RKO (cell line): ENCODE results near the gene KRTAP12-3.
"Not testable (repeated sequence)": the region's sequence is repeated elsewhere in the genome, so short reads cannot be mapped to it uniquely, and the experiment has no call there.

ENCODE experiments used
- DNase-seq: peaks from one replicate; pipeline ENCODE4 v3.0.0-alpha.2; 2016; ENCODE audit warnings: low spot score

The KRTAP12-3 gene

GRCh38 chr21:44657635-44658540, at the start of gene KRTAP12-3:
KRTAP12-3 (plus strand) TSS chr21:44657932; CDS start chr21:44657980, 48 bp downstream.
- DNase-seq: no peak

DNA sequence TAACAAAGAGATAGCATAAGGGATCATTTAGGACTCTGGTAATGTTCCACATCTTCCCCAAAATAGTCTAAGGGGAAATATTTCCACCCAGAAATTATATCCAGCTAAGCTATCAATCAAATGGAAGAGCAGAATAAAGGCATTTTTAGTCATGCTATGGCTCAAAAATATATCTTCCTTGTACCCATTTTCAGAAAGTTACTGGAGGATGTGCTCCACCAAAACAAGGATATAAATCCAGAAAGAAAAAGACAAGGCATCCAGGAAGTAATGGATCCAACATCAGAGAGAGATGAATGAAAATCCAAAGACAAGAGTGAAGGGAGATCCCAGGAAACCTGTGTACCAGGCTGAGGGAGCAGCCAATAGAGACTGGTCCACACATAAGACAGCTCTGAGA, 48.5 kb upstream of the KRTAP12-3 start:
- no peak for DNase-seq

DNA sequence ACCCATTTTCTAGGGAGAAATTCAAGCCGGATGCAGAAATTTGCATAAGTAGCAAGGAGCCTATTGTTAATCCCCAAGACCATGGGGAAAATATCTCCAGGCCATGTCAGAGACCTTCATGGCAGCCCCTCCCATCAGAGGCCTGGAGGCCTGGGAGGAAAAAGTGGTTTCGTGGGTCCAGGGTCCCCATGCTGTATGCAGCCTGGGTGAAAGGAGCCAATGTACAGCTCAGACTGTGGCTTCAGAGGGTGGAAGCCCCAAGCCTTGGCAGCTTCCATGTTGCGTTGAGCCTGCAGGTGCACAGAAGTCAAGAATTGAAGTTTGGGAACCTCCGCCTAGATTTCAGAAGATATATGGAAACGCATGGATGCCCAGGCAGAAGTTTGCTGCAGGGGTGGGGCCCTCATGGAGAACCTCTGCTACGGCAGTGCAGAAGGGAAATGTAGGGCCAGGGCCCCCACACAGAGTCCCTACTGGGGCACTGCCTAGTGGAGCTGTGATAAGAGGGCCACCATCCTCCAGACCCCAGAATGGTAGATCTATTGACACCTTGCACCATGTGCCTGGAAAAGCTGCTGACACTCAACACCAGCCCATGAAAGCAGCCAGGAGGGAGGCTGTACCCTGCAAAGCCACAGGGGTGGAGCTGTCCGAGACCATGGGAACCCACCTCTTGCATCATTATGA, 47.4 kb upstream of the KRTAP12-3 start:
- not testable (repeated sequence) for DNase-seq

DNA sequence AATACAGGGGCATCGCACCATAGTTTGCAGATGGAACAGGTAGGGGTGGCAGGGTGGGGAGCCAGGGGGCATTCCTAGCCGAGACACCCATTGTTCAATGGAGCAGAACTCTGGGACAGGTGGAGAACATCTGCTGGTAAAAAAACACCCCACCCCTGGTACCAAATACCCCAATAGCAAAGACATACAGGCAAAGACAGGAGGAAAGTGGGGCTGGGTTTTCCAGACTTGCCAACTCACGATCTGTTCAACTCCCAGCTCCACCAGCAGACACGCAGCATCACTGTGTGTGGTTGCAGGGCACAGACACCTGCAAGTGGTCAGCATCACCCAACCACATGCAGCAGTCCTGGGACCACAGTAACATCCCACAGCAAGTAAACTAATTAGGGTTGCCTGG, 46.2 kb upstream of the KRTAP12-3 start:
- DNase-seq: no peak

DNA sequence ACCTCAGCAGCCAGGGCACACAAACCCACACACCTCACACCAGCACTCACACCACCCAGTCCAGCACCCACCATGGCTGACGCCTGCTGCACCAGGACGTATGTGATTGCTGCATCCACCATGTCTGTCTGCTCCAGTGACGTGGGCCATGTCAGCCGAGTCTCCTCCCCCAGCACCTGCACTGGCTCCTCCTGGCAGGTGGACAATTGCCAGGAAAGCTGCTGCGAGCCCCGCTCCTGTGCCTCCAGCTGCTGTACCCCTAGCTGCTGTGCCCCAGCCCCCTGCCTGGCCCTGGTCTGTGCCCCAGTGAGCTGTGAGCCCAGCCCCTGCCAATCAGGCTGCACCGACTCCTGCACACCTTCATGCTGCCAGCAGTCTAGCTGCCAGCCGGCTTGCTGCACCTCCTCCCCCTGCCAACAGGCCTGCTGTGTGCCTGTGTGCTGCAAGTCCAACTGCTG, 45.7 kb upstream of the KRTAP12-3 start, which contains the start of gene KRTAP10-8:
TSS of gene KRTAP10-8 (plus strand) at position 51 of the 458 bp plus-strand sequence. CDS start at position 73, 22 bp downstream.
- DNase-seq: no peak

- DNase-seq: no peak
These were observed 45.0 kb upstream of the KRTAP12-3 start for GRCh38 chr21:44612669-44613229.

GRCh38 chr21:44613386-44614155, 44.2 kb upstream of the KRTAP12-3 start:
- DNase-seq: no peak

DNA sequence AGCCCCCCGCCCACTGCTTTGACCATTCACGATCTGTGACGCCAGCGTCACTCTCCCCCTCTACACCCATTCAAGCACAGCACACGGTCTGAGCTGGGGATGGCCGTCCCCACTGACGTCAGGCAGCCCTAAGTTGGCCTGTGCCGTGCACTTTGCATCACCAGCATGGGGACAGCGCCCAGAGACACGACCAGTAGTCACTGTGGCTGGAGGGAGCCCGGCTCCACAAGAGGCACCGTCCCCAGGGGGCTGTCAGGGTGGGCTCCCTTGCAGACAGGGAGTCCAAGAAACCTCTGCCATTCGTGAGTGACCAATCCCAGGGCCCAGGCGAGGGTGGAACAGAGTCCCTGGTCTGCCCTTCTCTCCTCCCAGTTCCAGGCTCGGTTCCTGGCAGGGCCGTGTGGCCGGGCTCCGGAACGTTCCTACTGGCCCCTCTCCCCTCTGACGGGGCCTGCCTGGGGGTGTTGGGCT, 43.5 kb upstream of the KRTAP12-3 start:
- no peak for DNase-seq

DNA sequence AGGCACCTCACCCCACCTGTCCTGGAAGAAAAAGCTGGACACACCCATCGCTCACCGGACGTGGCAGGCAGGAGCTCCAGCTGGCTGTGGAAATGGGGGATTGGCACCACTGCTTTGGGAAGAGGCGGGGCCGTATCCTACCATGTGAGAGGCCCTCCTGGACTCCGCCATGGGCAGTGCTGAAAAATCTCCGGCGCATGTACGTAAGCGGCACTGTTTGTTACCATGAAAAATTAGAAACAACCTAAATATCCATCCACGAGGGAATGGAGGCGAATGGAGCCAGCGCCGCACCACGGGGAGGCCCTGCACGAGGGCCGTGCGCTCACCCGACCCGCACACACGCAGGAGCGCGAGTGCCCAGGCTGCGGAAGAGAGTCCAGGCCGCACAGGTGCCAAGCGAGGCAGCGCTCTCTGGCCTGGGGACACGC, 42.8 kb upstream of the KRTAP12-3 start:
- no peak for DNase-seq

GRCh38 chr21:44615466-44615865, 42.3 kb upstream of the KRTAP12-3 start:
- DNase-seq: no peak

DNA sequence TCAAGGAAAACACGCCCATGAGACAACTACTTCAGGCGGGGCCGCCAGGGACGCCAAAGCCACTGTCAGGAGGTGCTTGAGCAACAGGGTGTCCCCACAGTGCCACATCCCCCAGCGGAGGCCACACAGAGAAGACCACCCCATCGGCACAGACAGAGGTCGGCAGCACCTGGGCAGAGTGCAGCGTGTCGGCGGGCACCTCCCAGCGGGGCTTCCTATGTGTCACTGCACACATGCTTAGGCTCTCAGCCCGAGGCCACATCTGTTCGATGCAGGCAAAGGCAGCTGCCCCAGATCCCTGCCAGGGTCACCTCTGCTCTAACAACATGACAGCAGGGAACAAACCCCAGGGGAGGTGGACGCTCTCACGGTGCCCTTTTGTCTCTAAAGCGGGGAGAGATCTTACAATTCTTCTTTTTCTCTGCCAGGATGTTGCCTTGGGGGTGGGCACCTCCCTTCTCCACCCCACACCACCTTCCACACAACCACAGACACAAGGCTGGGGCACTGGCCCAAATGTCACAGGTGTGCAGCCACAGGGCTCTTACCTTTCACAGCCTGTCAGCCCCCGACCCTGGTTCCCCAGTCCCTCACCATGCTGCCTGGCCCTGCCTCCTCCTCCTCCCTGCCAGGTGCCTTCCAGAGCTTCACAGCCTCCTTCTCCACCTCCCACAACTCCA, 41.7 kb upstream of the KRTAP12-3 start:
- no peak for DNase-seq

DNA sequence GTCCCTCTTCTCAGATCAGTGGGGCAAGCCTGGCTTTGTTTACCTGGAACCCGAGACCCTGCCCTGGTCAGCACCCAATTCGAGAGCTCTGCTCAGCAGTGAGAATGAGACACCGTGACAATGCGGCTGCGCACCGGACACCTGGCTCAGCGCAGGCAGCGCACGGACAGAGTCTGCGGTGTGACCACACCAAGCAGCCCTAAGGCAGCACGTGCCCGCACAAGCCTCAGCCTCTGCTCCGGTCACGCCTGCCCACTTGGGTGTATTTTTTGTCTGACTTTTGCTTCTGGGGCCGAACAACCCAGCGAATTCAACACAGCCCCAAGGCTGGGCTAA, 41.2 kb upstream of the KRTAP12-3 start:
- DNase-seq: no peak

DNA sequence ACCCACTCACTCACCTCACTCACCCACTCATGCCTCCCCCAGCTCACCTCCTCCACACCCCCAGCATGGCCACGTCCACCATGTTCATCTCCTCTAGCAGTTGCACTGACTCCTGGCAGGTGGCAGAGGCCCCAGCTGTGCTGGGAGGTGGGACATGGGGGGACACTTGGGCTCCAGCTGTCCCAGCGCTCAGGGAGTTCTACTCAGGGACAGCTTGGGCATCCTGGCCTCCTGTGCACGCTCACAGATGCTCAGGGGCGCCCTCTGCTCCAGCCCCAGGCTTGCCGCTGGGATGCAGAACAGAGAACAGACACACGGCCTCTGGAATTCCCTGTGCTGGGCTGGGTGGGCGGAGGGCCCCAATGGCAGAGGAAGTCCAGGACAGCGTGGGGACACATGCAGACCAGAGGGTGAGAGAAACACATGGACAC, 40.6 kb upstream of the KRTAP12-3 start:
- no peak for DNase-seq

GRCh38 chr21:44618504-44618903, 39.2 kb upstream of the KRTAP12-3 start:
- DNase-seq: peak; percentile 46

DNA sequence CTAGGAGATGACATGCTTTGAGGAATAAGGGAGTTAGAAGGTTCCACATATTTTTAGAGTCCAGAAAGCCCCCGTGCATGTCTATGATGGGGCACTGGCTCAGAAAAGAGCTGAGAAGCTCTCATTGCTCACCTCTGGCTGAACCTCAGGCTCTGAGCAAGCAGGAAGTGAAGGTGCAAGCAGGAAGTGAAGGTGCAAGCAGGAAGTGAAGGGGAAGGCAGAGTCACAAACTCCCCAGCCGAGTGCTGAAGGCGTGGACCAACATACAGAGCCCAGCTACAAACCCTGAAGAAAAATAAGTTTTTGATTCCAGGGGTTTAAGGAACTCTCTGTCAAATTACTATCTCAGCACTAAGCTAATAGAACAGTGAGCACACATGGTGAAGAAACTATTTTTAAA, 38.8 kb upstream of the KRTAP12-3 start:
- no peak for DNase-seq

DNA sequence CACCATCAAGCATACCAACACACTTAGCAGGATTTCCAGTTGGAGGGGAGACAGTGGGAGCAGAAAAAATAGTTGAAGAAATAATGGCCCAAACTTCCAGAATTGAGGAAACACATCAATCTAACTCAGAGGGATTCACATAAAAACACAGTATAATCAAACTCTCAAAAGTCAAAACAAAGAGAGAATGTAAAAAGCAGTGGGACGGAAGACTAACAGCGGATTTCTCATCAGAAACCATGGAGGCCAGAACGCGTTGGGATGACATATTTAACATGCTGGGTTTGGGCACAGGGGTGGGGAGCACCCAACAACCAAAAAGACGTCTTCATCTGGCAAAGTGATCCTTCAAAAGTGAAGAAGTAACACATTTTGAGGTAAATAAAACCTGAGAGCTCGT, 37.8 kb upstream of the KRTAP12-3 start:
- no peak for DNase-seq

- no peak for DNase-seq
These were observed 34.2 kb upstream of the KRTAP12-3 start for GRCh38 chr21:44623575-44623974.

DNA sequence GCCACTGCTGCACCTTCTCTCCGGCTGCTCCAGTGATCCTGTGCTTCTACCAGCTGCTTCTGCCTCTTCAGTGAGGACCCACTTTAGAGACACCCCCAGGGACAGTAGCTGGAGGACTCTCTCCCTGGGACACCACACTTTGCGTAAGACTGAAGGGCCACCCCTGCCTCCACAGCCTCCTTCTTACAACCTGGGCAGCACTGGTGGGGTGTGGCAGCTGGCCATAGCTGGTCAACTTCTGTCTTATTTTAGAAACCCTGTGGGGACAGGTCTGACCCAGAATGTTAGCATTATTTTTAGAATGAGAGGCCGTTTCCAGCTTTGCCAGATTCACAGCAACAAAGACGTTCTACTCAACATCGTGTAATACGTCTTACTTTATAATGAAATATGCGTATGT, 32.0 kb upstream of the KRTAP12-3 start:
- DNase-seq: no peak

- no peak for DNase-seq
These were observed 31.5 kb upstream of the KRTAP12-3 start for GRCh38 chr21:44626262-44626661.

GRCh38 chr21:44626673-44627143, 31.0 kb upstream of the KRTAP12-3 start, which contains the start of gene KRTAP10-9:
KRTAP10-9 (plus strand) TSS chr21:44627093; CDS start chr21:44627172, 79 bp downstream.
- no peak for DNase-seq
